Ishikawa (cell line): ENCODE data around the gene CAPRIN1.

Experiments
- CEBPB ChIP-seq: IDR thresholded peaks from 2 replicates; pipeline ENCODE4 v1.6.1; 2012
- CREB1 ChIP-seq: IDR thresholded peaks from 2 replicates; pipeline ENCODE4 v1.6.1; 2012; ENCODE audit warnings: low read depth
- EGR1 ChIP-seq: IDR thresholded peaks from 2 replicates; pipeline ENCODE4 v1.6.1; 2012
- EP300 ChIP-seq: IDR thresholded peaks from 2 replicates; pipeline ENCODE4 v1.6.1; 2012; ENCODE audit warnings: borderline replicate concordance
- FOXM1 ChIP-seq: IDR thresholded peaks from 2 replicates; pipeline ENCODE4 v1.6.1; 2012; ENCODE audit warnings: low read depth, borderline replicate concordance
- MAX ChIP-seq: IDR thresholded peaks from 2 replicates; pipeline ENCODE4 v1.6.1; 2012
- NFIC ChIP-seq: IDR thresholded peaks from 2 replicates; pipeline ENCODE4 v1.6.1; 2012
- RAD21 ChIP-seq: IDR thresholded peaks from 2 replicates; pipeline ENCODE4 v1.6.1; 2012; ENCODE audit warnings: low read depth
- REST ChIP-seq: IDR thresholded peaks from 2 replicates; pipeline ENCODE4 v1.6.1; 2012; ENCODE audit warnings: low read depth, mild to moderate bottlenecking
- TAF1 ChIP-seq: IDR thresholded peaks from 2 replicates; pipeline ENCODE4 v1.6.1; 2012; ENCODE audit warnings: low read depth, mild to moderate bottlenecking
- TCF12 ChIP-seq: IDR thresholded peaks from 2 replicates; pipeline ENCODE4 v1.6.1; 2012; ENCODE audit warnings: low read depth
- TEAD4 ChIP-seq: IDR thresholded peaks from 2 replicates; pipeline ENCODE4 v1.6.1; 2012
- USF1 ChIP-seq: IDR thresholded peaks from 2 replicates; pipeline ENCODE4 v1.6.1; 2012
- YY1 ChIP-seq: IDR thresholded peaks from 2 replicates; pipeline ENCODE4 v1.6.1; 2012; ENCODE audit warnings: low read depth
- ZBTB7A ChIP-seq: IDR thresholded peaks from 2 replicates; pipeline ENCODE4 v1.6.1; 2012; ENCODE audit warnings: low read depth

CAPRIN1 gene

DNA sequence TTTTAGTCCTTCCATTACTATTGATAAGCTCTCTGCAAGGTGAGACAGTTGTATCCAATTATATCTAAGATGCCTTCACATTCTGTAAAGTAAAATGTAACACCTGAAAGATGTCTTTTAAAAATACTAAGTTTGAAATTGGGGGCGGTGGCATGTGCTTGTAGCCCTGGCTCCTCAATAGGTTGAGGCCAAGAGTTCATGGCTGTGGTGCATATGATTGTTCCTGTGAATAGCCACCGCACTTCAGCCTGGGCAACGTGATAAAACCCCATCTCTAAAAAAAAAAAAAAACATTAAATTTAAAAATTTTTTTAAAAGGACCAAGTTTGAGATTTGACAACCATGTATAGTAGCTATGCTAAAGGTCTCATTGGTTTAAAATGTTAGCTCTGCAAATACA, 20.5 kb downstream of the CAPRIN1 start:
- TF ChIP-seq CREB1 = no peak
- TF ChIP-seq RAD21 = no peak
- TF ChIP-seq EP300 = no peak
- no peak for TF ChIP-seq FOXM1
- no peak for TF ChIP-seq YY1
- TF ChIP-seq TCF12 = no peak
- TF ChIP-seq REST = no peak
- TF ChIP-seq EGR1 = no peak
- TF ChIP-seq TAF1 = no peak

DNA sequence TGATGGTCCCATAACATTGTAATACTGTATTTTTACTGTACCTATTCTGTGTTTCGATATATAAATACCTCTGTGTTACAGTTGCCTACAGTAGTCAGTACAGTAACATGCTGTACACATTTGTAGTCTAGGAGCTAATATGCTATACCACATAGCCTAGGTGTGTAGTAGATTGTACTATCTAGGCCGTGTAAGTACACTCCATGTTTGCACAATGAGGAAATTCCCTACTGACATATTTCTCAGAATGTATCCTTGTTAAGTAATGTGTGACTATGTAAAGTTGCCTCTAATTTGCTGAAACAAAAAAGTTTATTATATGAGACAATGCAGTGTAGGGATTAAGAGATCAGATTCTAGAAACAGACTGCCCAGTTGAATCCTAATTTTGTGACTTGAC, 21.3 kb downstream of the CAPRIN1 start:
- no peak for TF ChIP-seq EP300
- TF ChIP-seq TAF1 = no peak
- TF ChIP-seq YY1 = no peak
- TF ChIP-seq CREB1 = no peak
- no peak for TF ChIP-seq TEAD4
- TF ChIP-seq TCF12 = no peak
- no peak for TF ChIP-seq RAD21
- no peak for TF ChIP-seq EGR1
- TF ChIP-seq USF1 = no peak
- TF ChIP-seq ZBTB7A = no peak
- TF ChIP-seq MAX = no peak
- no peak for TF ChIP-seq NFIC

GRCh38 chr11:34074391-34074790, 22.9 kb downstream of the CAPRIN1 start:
- TF ChIP-seq EGR1 (no peak), YY1 (no peak), EP300 (no peak), RAD21 (no peak), REST (no peak), MAX (no peak), TEAD4 (no peak), FOXM1 (no peak), TCF12 (no peak), CEBPB (no peak), USF1 (no peak)

DNA sequence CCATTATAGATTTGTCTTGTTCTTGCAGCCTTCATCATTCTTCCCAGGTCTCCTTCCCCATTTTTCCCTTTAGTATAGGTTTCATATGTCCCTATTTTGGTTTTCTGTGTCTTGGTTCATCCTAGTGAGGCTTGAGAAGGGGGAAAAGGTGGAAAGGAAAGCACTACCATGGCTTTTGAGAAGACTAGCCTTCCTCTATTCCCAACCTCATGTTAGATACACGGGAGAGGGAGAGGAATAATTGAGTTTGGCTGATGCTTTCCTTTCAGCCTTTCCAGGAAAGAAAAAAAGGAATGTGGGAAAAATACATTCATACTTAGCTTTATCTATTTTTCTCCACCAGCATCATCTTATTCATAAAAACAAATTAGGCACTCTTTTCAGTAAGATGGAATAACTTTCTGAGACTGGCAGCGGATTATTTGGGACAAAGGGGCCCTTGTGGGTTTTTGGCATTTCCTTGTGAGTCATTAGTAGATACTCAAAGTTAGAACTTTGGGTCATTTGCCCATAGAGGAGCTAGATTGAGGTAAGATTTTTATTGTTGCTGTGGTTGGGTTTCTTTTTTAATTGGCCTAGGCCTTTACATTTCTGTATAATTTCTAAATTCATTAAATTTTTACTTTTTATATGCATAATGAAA, 23.8 kb downstream of the CAPRIN1 start:
- TF ChIP-seq FOXM1 (no peak), NFIC (no peak), EP300 (no peak), TCF12 (no peak), TAF1 (no peak), USF1 (no peak), MAX (no peak), REST (no peak), YY1 (no peak), CEBPB (no peak), TEAD4 (no peak), CREB1 (no peak), RAD21 (no peak), ZBTB7A (no peak), EGR1 (no peak)
